Transverse colon (tissue), 4 donors: ENCODE data around the gene ATG7. TPM values are rescaled to one million over a fixed set of nuclear protein-coding genes. Genes with fewer than 3 reads are reported as not detected.

Source experiments
- DNase-seq: peaks from one replicate; pipeline ENCODE4 v3.0.0-alpha.2; 2019
- H3K27ac ChIP-seq, 4 donors: fragments of 200-600 bp; sonication (generic); 2 replicates each; pipeline ENCODE4 v1.5.1; 2016 to 2018; ENCODE audit warnings: inconsistent platforms in 4 of 4
- H3K27me3 ChIP-seq: fragments of 200-600 bp; sonication (generic); 2 replicates; pipeline ENCODE4 v1.5.1; 2017; ENCODE audit warnings: inconsistent platforms
- H3K36me3 ChIP-seq, 4 donors: fragments of 200-600 bp; sonication (generic); 2 replicates each; pipeline ENCODE4 v1.5.1; 2017 to 2019; ENCODE audit warnings: inconsistent platforms in 4 of 4
- H3K4me1 ChIP-seq, 4 donors: fragments of 200-600 bp; sonication (generic); 2 replicates each; pipeline ENCODE4 v1.5.1; 2017 to 2020; ENCODE audit warnings: inconsistent platforms in 4 of 4
- H3K4me3 ChIP-seq, 4 donors: fragments of 200-600 bp; sonication (generic); 1 replicate in 1 of 4; 2 replicates in 3 of 4; pipeline versions ENCODE4 v1.5.1 to v1.6.1; 2017 to 2019; ENCODE audit warnings: inconsistent platforms in 4 of 4
- H3K9me3 ChIP-seq, 2 donors: fragments of 200-600 bp; sonication (generic); 2 replicates each; pipeline ENCODE4 v1.5.1; 2017 to 2019; ENCODE audit warnings: inconsistent platforms in 2 of 2
- CTCF ChIP-seq, 5 experiments: fragments of 200-600 bp in 3 of 5; fragments of 450-650 bp in 2 of 5; sonication (generic) in 3 of 5; IDR thresholded peaks; 1 replicate in 2 of 5; 2 replicates in 3 of 5; pipeline ENCODE4 v1.5.1; 2016 to 2017; ENCODE audit warnings: antibody characterized with exemption in 5 of 5, inconsistent platforms in 3 of 5, mild to moderate bottlenecking in 2 of 5, moderate library complexity in 1 of 5
- EP300 ChIP-seq: sonication (generic); formaldehyde crosslinking; IDR thresholded peaks from one replicate; pipeline ENCODE4 v1.6.1; 2017; ENCODE audit warnings: antibody characterized with exemption, low read depth
- POLR2A ChIP-seq: fragments of 450-650 bp; IDR thresholded peaks from one replicate; pipeline ENCODE4 v1.6.1; 2016; ENCODE audit warnings: antibody characterized with exemption, mild to moderate bottlenecking, moderate library complexity
- POLR2AphosphoS5 ChIP-seq, 3 donors: sonication (generic); formaldehyde crosslinking; IDR thresholded peaks; one replicate each; pipeline ENCODE4 v1.6.1; 2016; ENCODE audit warnings: antibody characterized with exemption in 3 of 3
- WGBS, 2 donors: methylation state at CpG; one replicate each; pipeline ENCODE4 v1.1.5; 2018; ENCODE audit warnings: low coverage in 1 of 2; 5-methylcytosine and 5-hydroxymethylcytosine counted together
- in situ Hi-C, 4 donors: fragments of 200-750 bp; cut with MboI; loops; one replicate each; pipeline versions ENCODE4 v1.15.0 to v1.15.1; 2017; ENCODE audit warnings: low sequenced_read_pairs in 3 of 4, low pct_ligation_motif_present in 1 of 4, low pct_unique_long_range_greater_than_20kb in 1 of 4
- intact Hi-C: fragments of 100-400 bp; cut with DNase I; formaldehyde crosslinking; loops from one replicate; pipeline ENCODE4 v1.15.1; 2023; ENCODE audit warnings: low total_unique reads
- total RNA-seq, 4 donors: library from RNA; depleted of rRNA; stranded (reverse); fragments of >200 nt; gene quantifications; one replicate each; pipeline ENCODE4 v1.1.0, GENCODE V29; 2016

The ATG7 gene
- total RNA-seq, 4 donors from 2014 or later = 44.5 to 122 (median 75.0) TPM

GRCh38 chr3:11289864-11290263 is 17.7 kb downstream of the ATG7 start:
- intact Hi-C loops (loop anchor here (2.0 kb wide), 1 partner anchor 135 kb away; the partner anchor contains the start of gene HRH1), in situ Hi-C loops (no loop called here)
- no peaks in the 10 kb centered on the region for H3K9me3 ChIP-seq

GRCh38 chr3:11290743-11291680 is 18.8 kb downstream of the ATG7 start:
- in situ Hi-C loops (no loop called here), intact Hi-C loops (no loop called here)
- Histone ChIP-seq H3K27ac (peak overlapping the region in 2 of 4 donors; percentile 20 to 80), H3K4me1 (peaks cover 12 to 43% (median 18%) of the 10 kb centered on the region in 4 donors), H3K36me3 (no peaks in the 10 kb centered on the region), H3K27me3 (no peaks in the 10 kb centered on the region), H3K4me3 (no peak overlapping the region), H3K9me3 (no peaks in the 10 kb centered on the region)
- WGBS, 2 donors = 88 to 90% methylated on average over 7 to 11 of the region's 11 CpGs
- TF ChIP-seq POLR2A = no peak
- TF ChIP-seq EP300 = no peak
- TF ChIP-seq CTCF (IDR thresholded peaks at IDR 0.05) = no peak
- no peak for TF ChIP-seq POLR2AphosphoS5 (IDR thresholded peaks at IDR 0.05)
- DNase-seq = no peak

More at GRCh38 chr3:11289864-11290263, 17.7 kb downstream of the ATG7 start:
- TF ChIP-seq CTCF (IDR thresholded peaks at IDR 0.05) = no peak
- no peak for TF ChIP-seq EP300
- TF ChIP-seq POLR2A = no peak
- TF ChIP-seq POLR2AphosphoS5 (IDR thresholded peaks at IDR 0.05) = no peak
- H3K4me1 ChIP-seq = peaks cover 12 to 43% (median 18%) of the 10 kb centered on the region in 4 donors
- H3K4me3 ChIP-seq = no peak overlapping the region
- WGBS, 2 donors = 64 to 75% methylated on average over 3 of the region's 3 CpGs
- no peaks in the 10 kb centered on the region for H3K36me3 ChIP-seq
- DNase-seq = no peak
- no peaks in the 10 kb centered on the region for H3K27me3 ChIP-seq
- H3K27ac ChIP-seq = peak overlapping the region; percentile 71 to 80 (median 76)

- peak overlapping the region in 2 of 4 donors; percentile 20 to 23 for H3K27ac ChIP-seq
- intact Hi-C loops = no loop called here
Observed at GRCh38 chr3:11291808-11292207, 19.6 kb downstream of the ATG7 start.

More at GRCh38 chr3:11291808-11292207, 19.6 kb downstream of the ATG7 start:
- H3K27me3 ChIP-seq = no peaks in the 10 kb centered on the region
- H3K4me3 ChIP-seq = no peak overlapping the region
- peaks cover 12 to 43% (median 17%) of the 10 kb centered on the region in 4 donors for H3K4me1 ChIP-seq
- DNase-seq = no peak
- H3K9me3 ChIP-seq = no peaks in the 10 kb centered on the region
- TF ChIP-seq POLR2AphosphoS5 (IDR thresholded peaks at IDR 0.05) = no peak
- no peak for TF ChIP-seq EP300
- TF ChIP-seq CTCF (IDR thresholded peaks at IDR 0.05) = no peak
- TF ChIP-seq POLR2A = no peak
- WGBS, 2 donors = 84 to 96% methylated on average over 4 to 5 of the region's 5 CpGs
- in situ Hi-C loops = no loop called here
- no peaks in the 10 kb centered on the region for H3K36me3 ChIP-seq
